ENCODE data around the gene OBP2A. TPM values are rescaled to one million over a fixed set of nuclear protein-coding genes. Genes with fewer than 3 reads are reported as not detected.

OBP2A gene
- total and polyA plus RNA-seq, 2 of the 8 experiments (the other 6 are each of a cell fraction or from before 2014, with no cell fraction given) = not detected

DNA sequence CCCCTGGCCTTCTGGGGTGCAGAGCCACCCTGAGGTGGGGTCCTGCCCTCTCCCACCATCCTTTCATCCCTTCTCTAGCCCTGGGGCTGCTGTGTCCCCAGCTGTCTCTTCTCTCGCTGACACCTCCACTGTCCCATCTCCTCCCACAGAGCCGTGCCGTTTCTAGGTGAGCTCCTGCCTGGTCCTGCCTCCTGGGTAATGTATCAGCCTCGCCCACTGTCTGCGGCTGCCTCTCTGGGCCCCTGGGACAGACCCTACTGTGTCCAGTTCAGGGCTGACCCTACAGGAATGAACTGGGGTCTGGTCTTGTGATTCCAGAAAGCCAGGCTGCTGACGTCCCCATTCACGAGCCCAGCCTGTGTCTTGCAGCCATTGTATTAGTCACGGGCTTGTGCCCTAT, 19.7 kb downstream of the OBP2A start:
- Histone ChIP-seq H3K79me1 (ENCODE audit: low read depth, low read length) (no peaks in the 10 kb centered on the region), H3K23ac (ENCODE audit: insufficient read length) (no peak overlapping the region), H2AK5ac (ENCODE audit: low read depth, low read length) (no peak overlapping the region), H2BK20ac (ENCODE audit: low read length) (no peak overlapping the region), H3K36me3 (ENCODE audit: control insufficient read depth in 2 of 4, insufficient read depth in 4 of 4, low read length in 3 of 4) (no peaks in the 10 kb centered on the region), H3K9ac (replicated peaks in 1 of 4; ENCODE audit: extremely low read depth in 1 of 4, low read depth in 3 of 4, low read length in 3 of 4) (no peak overlapping the region), H3K4ac (replicated peaks; ENCODE audit: insufficient read length, low read depth, low read length) (no peak overlapping the region), H3K4me1 (replicated peaks in 1 of 4; ENCODE audit: control insufficient read depth in 3 of 4, insufficient read depth in 4 of 4, low read length in 3 of 4) (peaks cover 0 to 3% (median 0%) of the 10 kb centered on the region in 4 experiments; a peak in 1 of 7 replicates), H2BK5ac (ENCODE audit: low read depth, low read length) (no peak overlapping the region), H2AFZ (ENCODE audit: low read length) (no peak overlapping the region), H3K79me2 (ENCODE audit: control insufficient read depth in 1 of 2, insufficient read depth in 2 of 2, low read length in 2 of 2) (no peaks in the 10 kb centered on the region), H2BK120ac (replicated peaks; ENCODE audit: low read depth, low read length) (no peak overlapping the region), H4K20me1 (replicated peaks in 1 of 2; ENCODE audit: control insufficient read depth in 1 of 2, insufficient read depth in 2 of 2, low read length in 2 of 2) (no peaks in the 10 kb centered on the region), H3K9me3 (ENCODE audit: insufficient read depth in 2 of 2, low read depth in 1 of 2, low read length in 1 of 2) (peaks cover 0 to 13% of the 10 kb centered on the region in 2 experiments; a peak in 3 of 4 replicates), H3K14ac (ENCODE audit: insufficient read length) (no peak overlapping the region), H4K91ac (replicated peaks; ENCODE audit: insufficient read length, low read length) (no peak overlapping the region), H2BK12ac (ENCODE audit: low read depth, low read length) (no peak overlapping the region), H3K27me3 (replicated peaks in 1 of 4; ENCODE audit: control insufficient read depth in 3 of 4, extremely low read depth in 1 of 4, insufficient read depth in 3 of 4, low read length in 3 of 4) (no peaks in the 10 kb centered on the region), H4K5ac (ENCODE audit: insufficient read length, low read depth, low read length) (no peak overlapping the region), H4K8ac (ENCODE audit: extremely low read depth, insufficient read depth, low read length) (0 out of 2 replicates have a peak overlapping the region, but pooled peaks have one; percentile 2), H3K27ac (ENCODE audit: low read depth, low read length) (no peak overlapping the region), H3K18ac (ENCODE audit: extremely low read depth, low read length) (no peak overlapping the region), H3K56ac (replicated peaks; ENCODE audit: insufficient read length, low read depth, low read length) (no peak overlapping the region), H3K23me2 (ENCODE audit: low read depth, low read length) (no peaks in the 10 kb centered on the region; the same call in 1 of the 2 replicates), H3K4me3 (ENCODE audit: extremely low read depth in 1 of 4, insufficient read depth in 2 of 4, low read depth in 3 of 4, low read length in 4 of 4) (no peak overlapping the region), H3K4me2 (ENCODE audit: insufficient read depth in 1 of 2, low read depth in 2 of 2, low read length in 2 of 2) (no peak overlapping the region), H2BK15ac (ENCODE audit: low read length) (no peak overlapping the region)
- no peak for TF ChIP-seq TAF7 (optimal IDR thresholded peaks at IDR 0.05; ENCODE audit: borderline replicate concordance, low read depth, low read length)
- no peak for TF ChIP-seq TBP (IDR thresholded peaks at IDR 0.05; ENCODE audit: low read depth, low read length)
- TF ChIP-seq NRF1 (IDR thresholded peaks at IDR 0.05; ENCODE audit: low read depth, low read length) = no peak
- TF ChIP-seq RAD21 (IDR thresholded peaks at IDR 0.05 in 1 of 2, conservative IDR thresholded peaks at IDR 0.05 in 1 of 2; ENCODE audit: low read depth in 2 of 2, low read length in 2 of 2) = no peak
- TF ChIP-seq HDAC6 (IDR thresholded peaks at IDR 0.05; ENCODE audit: low read depth, low read length) = no peak
- no peak for TF ChIP-seq SIRT6 (IDR thresholded peaks at IDR 0.05; ENCODE audit: low read length)
- no peak for TF ChIP-seq EZH2 (IDR thresholded peaks at IDR 0.05; ENCODE audit: low read depth, low read length, severe bottlenecking)
- TF ChIP-seq SP2 (IDR thresholded peaks at IDR 0.05; ENCODE audit: low read length) = no peak
- no peak for TF ChIP-seq SIN3A (conservative IDR thresholded peaks at IDR 0.05 in 1 of 2, IDR thresholded peaks at IDR 0.05 in 1 of 2; ENCODE audit: low read depth in 1 of 2, low read length in 2 of 2)
- TF ChIP-seq TAF1 (IDR thresholded peaks at IDR 0.05; ENCODE audit: low read depth, low read length) = no peak
- TF ChIP-seq KDM4A (IDR thresholded peaks at IDR 0.05; ENCODE audit: low read depth, low read length, severe bottlenecking) = no peak
- no peak for TF ChIP-seq SAP30 (IDR thresholded peaks at IDR 0.05; ENCODE audit: insufficient read depth, insufficient replicate concordance, low read length)
- ChIA-PET CTCF (ENCODE audit: partially characterized antibody) (interaction anchor here (0.6 to 1.3 kb wide), 3 partner anchors 9 to 533 kb away, joined by 3 to 10 read pairs (median 4); no protein-coding TSS in a partner anchor), POLR2A (ENCODE audit: partially characterized antibody) (interaction anchor here (0.8 kb wide), 1 partner anchor 42 kb away, joined by 3 read pairs; no protein-coding TSS in a partner anchor)
- no peak for FAIRE-seq
- no peak for DNase-seq (ENCODE audit: low read depth in 1 of 2, low spot score in 2 of 2)
- 89% methylated on average over 8 of the region's 8 CpGs; no CpG with 5 or more reads in 1 of the 2 experiments for WGBS, 2 experiments (ENCODE audit: extremely low coverage in 1 of 2, insufficient coverage in 1 of 2, insufficient read length in 1 of 2, insufficient replicate concordance in 2 of 2, low coverage in 1 of 2, low lambda C conversion rate in 2 of 2, missing lambda C conversion rate in 1 of 2)

Measured in H1 (cell line).